HG02938 (cell line): ENCODE measurements around the gene FIP1L1.
A peak's percentile ranks its signal among the peaks of the same experiment; 100 is the strongest.
"Not testable (repeated sequence)": the region's sequence is repeated elsewhere in the genome, so short reads cannot be mapped to it uniquely, and the experiment has no call there.

ENCODE experiments used
- ATAC-seq: cut with Tn5 transposase; IDR thresholded peaks from one replicate; pipeline ENCODE4 v1.9.1; 2021; ENCODE audit warnings: mild to moderate bottlenecking, moderate library complexity; ENCODE audit not compliant: unreplicated experiment

Gene FIP1L1

GRCh38 chr4:53377319-53378170 lies at the start of gene FIP1L1:
FIP1L1 (plus strand) TSS chr4:53377641; CDS start chr4:53377839, 198 bp downstream.
- ATAC-seq: peak; percentile 85

- not testable (repeated sequence) for ATAC-seq
Observed at GRCh38 chr4:53334916-53335315, 42.5 kb upstream of the FIP1L1 start.

DNA sequence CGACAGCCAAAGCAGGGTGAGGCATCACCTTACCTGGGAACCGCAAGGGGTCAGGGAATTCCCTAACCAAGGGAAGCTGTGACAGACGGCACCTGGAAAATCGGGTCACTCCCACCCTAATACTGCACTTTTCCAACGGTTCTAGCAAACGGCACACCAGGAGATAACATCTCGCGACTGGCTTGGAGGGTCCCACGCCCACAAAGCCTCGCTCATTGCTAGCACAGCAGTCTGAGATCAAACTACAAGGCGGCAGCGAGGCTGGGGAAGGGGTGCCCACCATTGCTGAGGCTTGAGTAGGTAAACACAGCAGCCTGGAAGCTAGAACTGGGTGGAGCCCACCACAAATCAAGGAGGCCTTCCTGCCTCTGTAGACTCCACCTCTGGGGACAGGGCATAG lies 37.3 kb upstream of the FIP1L1 start:
- not testable (repeated sequence) for ATAC-seq

GRCh38 chr4:53346392-53346791 lies 31.0 kb upstream of the FIP1L1 start:
- not testable (repeated sequence) for ATAC-seq

DNA sequence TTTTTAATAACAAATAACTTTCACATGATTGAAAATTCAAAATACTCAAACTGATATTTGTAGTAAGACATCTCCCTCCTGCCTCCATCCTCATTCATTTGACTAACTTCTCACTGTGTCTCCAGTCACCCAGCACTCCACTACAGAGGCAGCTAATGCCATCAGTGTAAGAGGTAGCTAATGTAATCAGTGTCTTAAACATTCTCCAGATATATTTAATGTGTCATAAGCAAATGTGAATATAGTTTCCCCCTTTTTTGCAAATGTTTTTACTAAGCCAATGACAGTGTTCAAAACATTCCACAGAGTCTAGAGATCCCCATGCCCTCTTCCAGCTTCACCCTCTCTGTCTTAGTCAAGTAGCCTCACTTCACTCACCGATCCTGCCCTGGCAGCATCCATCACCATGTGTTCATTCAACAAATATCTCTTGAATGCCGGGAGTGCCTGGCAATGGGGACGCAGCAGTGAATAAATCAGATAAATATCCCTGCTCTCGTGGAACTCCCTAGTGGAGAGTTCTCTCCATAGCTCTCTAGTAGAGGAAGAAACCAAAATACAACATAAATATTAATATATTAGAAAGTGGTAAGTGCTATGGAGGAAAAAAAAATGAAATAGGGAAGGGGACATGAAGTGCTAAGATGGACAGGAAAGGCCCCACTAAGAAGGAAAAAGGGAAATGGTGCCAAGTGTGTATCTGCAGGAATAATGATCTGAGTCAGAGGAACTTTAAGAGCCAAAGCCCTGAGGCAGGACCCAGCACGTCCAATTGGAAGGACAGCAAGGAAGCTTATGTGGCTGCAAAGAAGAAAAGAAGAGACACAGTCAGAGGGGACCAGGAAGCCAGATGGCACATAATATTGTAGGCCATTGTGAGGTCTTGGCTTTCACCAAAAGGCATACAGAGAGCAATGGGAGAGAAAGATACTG lies 30.3 kb upstream of the FIP1L1 start:
- no peak for ATAC-seq

- no peak for ATAC-seq
Observed at GRCh38 chr4:53348046-53348445, 29.4 kb upstream of the FIP1L1 start.

GRCh38 chr4:53349091-53349491 lies 28.4 kb upstream of the FIP1L1 start:
- ATAC-seq: no peak

DNA sequence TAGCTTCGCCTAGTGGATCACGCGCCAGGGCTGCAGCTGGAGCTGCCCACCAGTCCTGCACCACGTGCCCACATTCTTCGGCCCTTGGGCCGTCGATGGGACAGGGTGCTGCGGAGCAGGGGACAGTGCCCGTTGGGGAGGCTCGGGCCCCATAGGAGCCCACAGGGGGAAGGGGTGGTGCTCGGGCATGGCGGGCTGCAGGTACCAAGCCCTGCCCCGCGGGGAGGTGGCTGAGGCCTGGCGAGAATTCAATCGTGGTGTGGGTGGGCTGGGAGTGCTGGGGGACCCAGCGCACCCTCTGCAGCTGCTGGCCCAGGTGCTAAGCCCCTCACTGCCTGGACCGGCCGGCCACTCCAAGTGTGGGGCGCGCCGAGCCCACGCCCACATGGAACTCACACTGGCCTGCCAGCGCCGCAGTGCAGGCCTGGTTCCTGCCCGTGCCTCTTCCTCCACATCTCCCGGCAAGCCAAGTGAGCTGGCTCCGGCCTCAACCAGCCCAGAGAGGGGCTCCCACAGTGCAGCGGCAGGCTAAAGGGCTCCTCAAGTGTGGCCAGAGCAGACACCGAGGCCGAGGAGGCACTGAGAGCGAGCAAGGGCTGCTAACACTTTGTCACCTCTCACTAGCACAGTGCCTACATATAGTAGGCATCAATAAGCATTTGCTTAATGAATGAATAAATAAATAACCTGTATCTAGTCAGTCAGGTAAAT lies 23.3 kb upstream of the FIP1L1 start:
- ATAC-seq: no peak

GRCh38 chr4:53355930-53356521 lies 21.4 kb upstream of the FIP1L1 start:
- ATAC-seq: no peak

GRCh38 chr4:53361451-53361850 lies 16.0 kb upstream of the FIP1L1 start:
- ATAC-seq: no peak

DNA sequence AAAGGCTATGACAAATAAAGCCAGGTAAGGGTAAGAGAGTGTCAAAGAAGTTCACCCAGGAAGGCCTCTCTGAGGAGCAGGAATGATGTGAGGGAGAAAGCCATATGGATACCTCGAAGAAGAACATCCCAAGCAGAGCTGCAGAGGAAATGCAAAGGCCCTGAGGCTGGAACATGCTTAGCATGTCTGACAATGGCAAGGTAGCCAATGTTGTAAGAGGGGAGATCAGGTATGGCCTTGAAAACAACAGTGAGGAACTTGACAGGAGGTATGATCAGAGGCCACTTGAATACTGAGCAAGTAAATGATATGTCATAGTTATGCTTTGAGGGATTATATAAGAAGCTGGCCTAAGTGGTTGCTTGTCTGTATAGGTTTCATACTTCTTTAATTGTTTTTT lies 15.3 kb upstream of the FIP1L1 start:
- ATAC-seq: no peak

- no peak for ATAC-seq
Observed at GRCh38 chr4:53364624-53365023, 12.8 kb upstream of the FIP1L1 start.

GRCh38 chr4:53365121-53365485 lies 12.3 kb upstream of the FIP1L1 start:
- no peak for ATAC-seq

GRCh38 chr4:53365486-53366300 lies 11.7 kb upstream of the FIP1L1 start, which contains the start of gene SCFD2:
SCFD2 (minus strand) TSS chr4:53366061.
- ATAC-seq: peak; percentile 94

DNA sequence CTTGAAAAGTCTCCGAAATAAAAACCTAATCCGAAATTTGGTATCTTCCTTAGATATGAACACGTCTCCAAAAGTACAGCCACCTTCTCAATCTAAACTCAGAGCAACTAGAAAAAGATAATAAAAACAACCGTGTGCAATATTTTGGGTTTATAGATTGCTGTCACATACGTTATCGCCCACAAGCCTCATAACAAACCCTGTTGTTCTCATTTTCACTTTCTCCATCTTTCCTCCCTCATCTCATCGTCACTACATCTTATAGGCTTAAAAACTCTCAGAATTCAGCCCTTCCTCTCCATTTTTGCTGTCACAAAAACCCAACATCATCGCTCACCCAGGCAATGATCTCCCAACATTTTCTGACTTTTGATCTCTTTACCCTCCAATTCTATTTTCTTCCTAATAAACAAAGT lies 11.1 kb upstream of the FIP1L1 start:
- ATAC-seq: peak; percentile 37

DNA sequence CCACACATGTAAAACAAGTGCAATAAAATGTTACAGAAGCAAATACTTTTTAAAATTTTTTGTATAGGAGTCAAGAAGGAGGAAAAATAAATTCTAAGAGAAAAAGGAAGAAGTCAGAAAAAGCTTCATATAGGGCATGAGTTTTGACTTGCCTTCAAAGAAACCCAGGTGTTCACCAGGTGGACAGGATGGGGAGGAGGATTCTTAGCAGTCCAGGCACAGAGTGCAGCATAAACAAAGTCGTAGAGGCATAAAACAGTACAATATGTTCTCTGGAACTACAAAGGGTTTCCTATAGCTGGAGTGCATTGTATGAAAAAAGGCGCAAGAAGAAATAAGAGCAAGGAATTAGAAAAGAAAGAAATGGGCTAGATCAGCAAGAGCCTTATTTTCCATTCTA lies 9.7 kb upstream of the FIP1L1 start:
- ATAC-seq: no peak

DNA sequence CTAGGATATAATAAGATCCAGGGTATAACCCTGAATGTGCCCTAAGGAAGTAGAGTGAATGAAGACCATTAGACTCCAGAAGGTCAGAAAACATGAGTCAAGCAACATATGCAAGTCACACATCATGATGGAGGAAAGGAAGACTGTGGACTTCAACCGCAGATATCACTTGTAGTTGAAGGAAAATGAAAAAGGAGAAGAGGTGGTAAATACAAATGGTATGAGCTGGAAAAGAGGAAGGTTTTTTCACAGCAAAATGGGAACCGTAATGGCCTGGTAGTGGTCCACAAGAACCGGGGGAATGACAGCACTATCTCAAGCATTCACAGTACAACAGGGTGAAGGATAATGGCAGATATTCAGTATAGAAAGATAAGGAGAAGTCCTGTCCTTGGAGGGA lies 6.4 kb upstream of the FIP1L1 start:
- no peak for ATAC-seq

DNA sequence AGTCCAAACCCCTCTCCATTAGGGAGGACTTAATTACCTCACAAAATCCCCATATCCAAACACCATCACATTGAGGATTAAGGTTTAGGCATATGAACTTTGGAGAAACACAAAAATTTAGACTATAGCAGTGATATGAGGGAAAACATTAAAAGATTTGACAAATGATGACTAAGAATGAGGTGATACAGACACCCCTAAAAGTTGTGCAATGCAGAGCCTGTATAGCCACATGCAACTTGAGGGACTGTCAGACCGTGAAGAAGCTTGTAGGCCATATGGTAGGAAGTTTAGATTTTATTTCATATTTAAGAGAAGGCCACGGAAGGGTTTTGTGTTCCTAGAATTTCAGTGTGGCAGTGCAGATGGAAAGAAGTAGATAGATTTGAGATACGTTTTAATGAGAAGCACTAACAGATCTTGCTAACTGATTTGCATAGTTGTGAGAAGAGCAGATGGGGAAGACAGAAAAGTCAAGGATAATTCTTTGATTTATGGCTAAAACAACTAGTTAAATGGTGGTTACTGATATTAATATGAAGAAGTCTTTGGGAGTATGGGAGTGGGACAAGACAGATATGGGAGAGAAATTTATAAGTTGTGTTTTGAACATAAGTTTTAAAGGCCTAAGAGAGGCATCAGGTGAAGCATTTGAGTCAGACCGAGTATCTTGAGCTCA lies 5.5 kb upstream of the FIP1L1 start:
- no peak for ATAC-seq

- no peak for ATAC-seq
Observed at GRCh38 chr4:53374777-53375258, 2.6 kb upstream of the FIP1L1 start.
